B cell (primary cell): ENCODE data around the gene DOCK1.

Experiments
- EZH2 ChIP-seq: IDR thresholded peaks from 2 replicates; pipeline ENCODE4 v1.6.1; 2012; ENCODE audit warnings: borderline replicate concordance, low read depth, mild to moderate bottlenecking, moderate library complexity, low read length; ENCODE audit not compliant: insufficient read depth, poor library complexity, severe bottlenecking
- TF ChIP-seq, protein P1 (sequence below): fragments of 200-600 bp; IDR thresholded peaks from one replicate; pipeline ENCODE4 v1.8.0; 2022; ENCODE audit warnings: antibody characterized with exemption, mild to moderate bottlenecking

DNA sequence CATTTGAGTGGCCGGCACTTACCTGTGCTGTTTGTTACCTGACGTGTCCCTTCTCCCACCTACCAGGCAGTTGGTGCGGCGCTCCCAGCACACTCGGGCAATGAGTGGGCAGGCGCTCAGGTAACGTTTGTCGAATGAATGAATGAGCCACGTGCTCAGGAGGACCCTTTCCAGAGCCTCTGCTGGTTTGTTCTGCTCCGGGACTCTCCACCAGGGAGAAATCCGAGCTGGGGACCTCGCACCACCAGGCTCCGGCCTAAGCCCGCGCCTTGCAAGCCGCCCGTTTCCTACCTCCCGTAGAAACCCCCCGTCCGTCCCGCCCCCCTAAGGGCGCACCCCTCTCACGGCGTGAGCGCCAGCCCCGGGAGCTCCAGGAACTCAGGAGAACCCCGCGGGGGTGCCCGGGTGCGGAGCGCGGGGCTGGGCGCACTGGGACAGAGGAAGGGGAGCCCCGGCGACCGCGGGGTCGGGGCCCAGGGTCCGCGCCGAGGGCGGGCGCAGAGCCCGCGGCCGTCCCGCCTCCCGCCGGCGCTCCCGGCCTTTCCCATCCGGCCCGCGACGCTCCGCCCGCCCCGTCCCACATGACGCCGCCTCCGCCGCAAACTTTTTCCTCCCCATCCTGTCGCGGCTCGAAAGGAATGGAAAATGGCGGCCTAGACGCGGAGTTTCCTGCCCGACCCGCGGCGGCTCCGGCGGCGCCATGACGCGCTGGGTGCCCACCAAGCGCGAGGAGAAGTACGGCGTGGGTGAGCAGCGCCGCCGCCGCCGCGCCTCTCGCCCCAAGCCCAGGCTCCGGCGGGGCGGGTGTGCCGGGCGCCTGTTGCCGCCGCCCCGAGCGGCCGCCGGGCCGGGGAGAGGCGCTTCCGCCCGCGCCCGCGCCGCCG is at the start of gene DOCK1:
- TF ChIP-seq, protein P1, sequence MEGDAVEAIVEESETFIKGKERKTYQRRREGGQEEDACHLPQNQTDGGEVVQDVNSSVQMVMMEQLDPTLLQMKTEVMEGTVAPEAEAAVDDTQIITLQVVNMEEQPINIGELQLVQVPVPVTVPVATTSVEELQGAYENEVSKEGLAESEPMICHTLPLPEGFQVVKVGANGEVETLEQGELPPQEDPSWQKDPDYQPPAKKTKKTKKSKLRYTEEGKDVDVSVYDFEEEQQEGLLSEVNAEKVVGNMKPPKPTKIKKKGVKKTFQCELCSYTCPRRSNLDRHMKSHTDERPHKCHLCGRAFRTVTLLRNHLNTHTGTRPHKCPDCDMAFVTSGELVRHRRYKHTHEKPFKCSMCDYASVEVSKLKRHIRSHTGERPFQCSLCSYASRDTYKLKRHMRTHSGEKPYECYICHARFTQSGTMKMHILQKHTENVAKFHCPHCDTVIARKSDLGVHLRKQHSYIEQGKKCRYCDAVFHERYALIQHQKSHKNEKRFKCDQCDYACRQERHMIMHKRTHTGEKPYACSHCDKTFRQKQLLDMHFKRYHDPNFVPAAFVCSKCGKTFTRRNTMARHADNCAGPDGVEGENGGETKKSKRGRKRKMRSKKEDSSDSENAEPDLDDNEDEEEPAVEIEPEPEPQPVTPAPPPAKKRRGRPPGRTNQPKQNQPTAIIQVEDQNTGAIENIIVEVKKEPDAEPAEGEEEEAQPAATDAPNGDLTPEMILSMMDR: no peak
- no peak for TF ChIP-seq EZH2
